ENCODE measurements around the gene ANKS3. TPM values are rescaled to one million over a fixed set of nuclear protein-coding genes. Genes with fewer than 3 reads are reported as not detected.

The ANKS3 gene
- total RNA-seq, 4 donors from 2014 or later: 2.4 to 51.7 (median 33.1) TPM

DNA sequence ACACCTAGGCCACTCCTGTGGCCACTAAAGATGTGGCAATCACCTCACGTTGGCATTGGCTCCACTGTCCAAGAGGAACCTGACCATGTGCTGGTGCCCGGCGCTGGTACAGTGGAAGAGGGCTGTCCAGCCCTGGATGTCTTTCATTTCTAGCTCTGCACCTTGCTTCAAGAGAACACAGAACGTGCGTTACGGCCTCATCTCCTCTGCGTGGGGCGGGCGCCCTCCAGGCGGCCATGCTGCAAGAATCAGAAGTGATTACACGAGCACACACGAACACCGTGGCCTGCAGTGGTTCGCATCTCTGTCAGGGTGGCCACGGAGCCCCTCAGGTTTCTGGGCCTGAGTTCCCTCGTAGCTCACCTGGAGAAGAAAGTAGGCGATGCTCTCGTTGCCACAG lies 7.5 kb downstream of the ANKS3 start:
- H3K36me3 ChIP-seq: no peaks in the 10 kb centered on the region

DNA sequence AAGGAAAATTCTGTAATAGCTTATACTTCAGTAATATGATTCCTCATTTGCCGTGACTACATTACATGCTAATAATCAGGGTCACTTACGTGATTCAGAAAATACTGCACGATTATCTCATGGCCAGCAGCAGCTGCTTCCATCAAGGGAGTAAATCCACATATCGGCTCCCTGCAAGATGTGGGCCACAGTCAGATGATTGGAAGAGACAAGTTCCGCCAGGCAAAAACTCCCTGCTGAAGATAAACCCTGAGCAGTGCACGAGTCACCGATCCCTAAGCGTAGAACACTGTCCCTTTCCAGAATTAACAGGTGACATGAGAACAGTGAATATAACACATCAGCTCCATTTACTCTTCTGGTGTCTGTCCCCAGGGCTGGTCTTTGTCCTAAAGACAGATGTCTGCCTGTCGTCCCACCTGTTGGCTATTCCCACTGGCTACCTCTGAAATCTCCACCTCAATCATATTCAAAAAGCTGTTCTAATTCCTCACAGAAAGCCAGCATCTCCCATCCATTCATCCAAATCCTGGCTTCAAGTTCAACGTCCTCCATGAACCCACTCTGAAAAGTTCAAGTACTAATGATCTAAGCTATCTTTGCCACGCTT lies 9.3 kb downstream of the ANKS3 start:
- no peak for TF ChIP-seq POLR2A (IDR thresholded peaks at IDR 0.05)
- TF ChIP-seq, protein P1, sequence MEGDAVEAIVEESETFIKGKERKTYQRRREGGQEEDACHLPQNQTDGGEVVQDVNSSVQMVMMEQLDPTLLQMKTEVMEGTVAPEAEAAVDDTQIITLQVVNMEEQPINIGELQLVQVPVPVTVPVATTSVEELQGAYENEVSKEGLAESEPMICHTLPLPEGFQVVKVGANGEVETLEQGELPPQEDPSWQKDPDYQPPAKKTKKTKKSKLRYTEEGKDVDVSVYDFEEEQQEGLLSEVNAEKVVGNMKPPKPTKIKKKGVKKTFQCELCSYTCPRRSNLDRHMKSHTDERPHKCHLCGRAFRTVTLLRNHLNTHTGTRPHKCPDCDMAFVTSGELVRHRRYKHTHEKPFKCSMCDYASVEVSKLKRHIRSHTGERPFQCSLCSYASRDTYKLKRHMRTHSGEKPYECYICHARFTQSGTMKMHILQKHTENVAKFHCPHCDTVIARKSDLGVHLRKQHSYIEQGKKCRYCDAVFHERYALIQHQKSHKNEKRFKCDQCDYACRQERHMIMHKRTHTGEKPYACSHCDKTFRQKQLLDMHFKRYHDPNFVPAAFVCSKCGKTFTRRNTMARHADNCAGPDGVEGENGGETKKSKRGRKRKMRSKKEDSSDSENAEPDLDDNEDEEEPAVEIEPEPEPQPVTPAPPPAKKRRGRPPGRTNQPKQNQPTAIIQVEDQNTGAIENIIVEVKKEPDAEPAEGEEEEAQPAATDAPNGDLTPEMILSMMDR (IDR thresholded peaks at IDR 0.05): no peak
- Histone ChIP-seq H3K4me3 (no peak overlapping the region), H3K36me3 (no peaks in the 10 kb centered on the region), H3K4me1 (no peaks in the 10 kb centered on the region), H3K27me3 (no peaks in the 10 kb centered on the region), H3K27ac (no peak overlapping the region), H3K9me3 (no peaks in the 10 kb centered on the region)
- intact Hi-C loops (cut with DNase I; ENCODE audit: low total_unique reads): no loop called here
- no peak for DNase-seq

More for the DNA sequence above, 7.5 kb downstream of the ANKS3 start:
- Histone ChIP-seq H3K9me3 (no peaks in the 10 kb centered on the region), H3K27ac (no peak overlapping the region), H3K4me1 (no peaks in the 10 kb centered on the region), H3K27me3 (no peaks in the 10 kb centered on the region), H3K4me3 (no peak overlapping the region)
- DNase-seq: no peak
- intact Hi-C loops (cut with DNase I; ENCODE audit: low total_unique reads): no loop called here
- TF ChIP-seq, protein P1 (IDR thresholded peaks at IDR 0.05): no peak
- TF ChIP-seq POLR2A (IDR thresholded peaks at IDR 0.05): no peak

DNA sequence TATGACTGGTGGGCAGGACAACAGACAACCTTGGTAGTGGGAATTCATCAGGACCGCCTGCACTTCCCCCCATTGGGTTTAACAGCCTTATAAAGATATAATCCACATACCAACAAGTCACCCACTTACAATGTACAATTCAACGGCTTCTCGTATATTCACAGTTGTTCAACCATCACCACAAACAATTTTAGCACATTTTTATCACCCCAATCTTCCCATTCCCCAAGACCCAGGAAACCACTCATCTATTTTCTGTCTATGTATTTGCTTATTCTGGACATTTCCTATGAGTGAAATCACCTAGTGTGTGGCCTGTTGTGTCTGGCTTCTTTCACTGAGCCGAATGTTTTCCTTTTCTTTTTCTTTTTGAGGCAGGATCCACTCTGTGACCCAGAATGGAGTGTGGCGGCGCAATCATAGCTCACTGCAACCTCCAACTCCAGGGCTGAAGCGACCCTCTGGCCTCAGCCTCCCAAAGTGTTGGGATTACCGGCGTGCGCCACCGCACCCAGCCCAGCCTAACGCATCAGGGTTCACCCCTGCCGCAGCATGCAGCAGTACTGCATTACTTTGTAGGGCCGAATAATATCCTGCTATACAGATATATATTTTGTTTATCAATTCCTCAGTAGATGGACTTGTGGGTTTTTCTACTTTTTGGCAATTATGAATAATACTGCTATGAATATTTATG lies 10.9 kb downstream of the ANKS3 start:
- Histone ChIP-seq H3K27ac (no peak overlapping the region), H3K4me3 (no peak overlapping the region), H3K4me1 (no peaks in the 10 kb centered on the region), H3K27me3 (no peaks in the 10 kb centered on the region), H3K9me3 (no peaks in the 10 kb centered on the region), H3K36me3 (no peaks in the 10 kb centered on the region)
- DNase-seq: no peak
- intact Hi-C loops (cut with DNase I; ENCODE audit: low total_unique reads): no loop called here
- TF ChIP-seq, protein P1 (IDR thresholded peaks at IDR 0.05): no peak
- TF ChIP-seq POLR2A (IDR thresholded peaks at IDR 0.05): no peak

DNA sequence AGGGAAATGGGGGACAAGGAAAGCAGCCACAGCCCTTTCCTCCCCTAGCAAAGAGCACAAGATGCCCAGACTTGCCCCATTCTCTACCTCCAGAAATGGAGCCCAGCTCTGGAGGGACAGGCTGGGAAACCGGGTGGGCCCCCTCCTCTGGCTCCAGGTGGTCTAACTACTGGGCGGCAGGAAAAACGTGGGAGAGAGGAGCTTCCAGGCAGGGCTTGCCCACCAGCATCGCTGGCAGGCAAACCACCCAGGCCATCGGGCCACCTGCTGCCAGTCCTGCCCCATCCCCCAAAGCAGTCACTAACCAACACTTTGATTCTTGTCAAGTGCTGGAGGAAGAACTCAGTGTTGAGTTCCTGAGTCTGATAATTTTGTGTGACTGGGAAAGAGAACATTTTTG lies 15.6 kb downstream of the ANKS3 start:
- Histone ChIP-seq H3K27me3 (no peaks in the 10 kb centered on the region), H3K4me1 (no peaks in the 10 kb centered on the region), H3K36me3 (no peaks in the 10 kb centered on the region), H3K9me3 (no peaks in the 10 kb centered on the region), H3K27ac (no peak overlapping the region), H3K4me3 (no peak overlapping the region)
- TF ChIP-seq POLR2A (IDR thresholded peaks at IDR 0.05): no peak
- TF ChIP-seq, protein P1 (IDR thresholded peaks at IDR 0.05): no peak
- DNase-seq: no peak
- intact Hi-C loops (cut with DNase I; ENCODE audit: low total_unique reads): no loop called here

DNA sequence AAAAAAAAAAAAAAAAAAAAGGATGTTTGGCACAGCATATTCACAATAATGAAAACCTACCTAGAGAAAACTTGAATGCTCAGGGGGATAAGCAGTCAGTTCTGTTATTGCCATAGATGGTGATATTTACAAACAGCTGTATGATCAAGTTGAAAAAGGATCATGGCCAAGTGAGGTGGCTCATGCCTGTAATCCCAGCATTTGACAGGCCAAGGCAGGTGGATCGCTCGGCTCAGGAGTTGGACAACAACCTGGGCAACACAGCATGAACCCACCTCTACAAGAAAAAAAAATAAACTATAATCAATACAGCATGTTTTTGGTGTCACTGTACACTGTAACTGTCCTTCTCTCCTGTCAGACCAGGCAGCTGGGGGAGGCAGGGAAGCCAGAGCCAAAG lies 19.1 kb downstream of the ANKS3 start:
- no peaks in the 10 kb centered on the region for H3K36me3 ChIP-seq
- intact Hi-C loops (cut with DNase I; ENCODE audit: low total_unique reads): no loop called here

More for the DNA sequence above, 19.1 kb downstream of the ANKS3 start:
- Histone ChIP-seq H3K27ac (no peak overlapping the region), H3K4me3 (no peak overlapping the region), H3K9me3 (no peaks in the 10 kb centered on the region), H3K4me1 (no peaks in the 10 kb centered on the region), H3K27me3 (no peaks in the 10 kb centered on the region)
- TF ChIP-seq, protein P1 (IDR thresholded peaks at IDR 0.05): no peak
- no peak for TF ChIP-seq POLR2A (IDR thresholded peaks at IDR 0.05)
- no peak for DNase-seq
